Kidney (tissue), 14 donors: ENCODE results near the gene NEU1. TPM values are rescaled to one million over a fixed set of nuclear protein-coding genes. Genes with fewer than 3 reads are reported as not detected.

Source experiments
- DNase-seq, 5 donors: peaks; one replicate each; pipeline ENCODE4 v3.0.0-alpha.2; 2013 to 2020
- FAIRE-seq: peaks from 2 replicates; lab custom pipeline; 2012; peaks lifted over from hg19 to GRCh38; lab: Jason Lieb, UNC
- H3K27ac ChIP-seq, 2 donors: one replicate each; pipeline ENCODE4 v1.7.0; 2013; ENCODE audit warnings: low read depth in 2 of 2, low read length in 2 of 2, inconsistent platforms in 1 of 2
- H3K27me3 ChIP-seq: one replicate; pipeline ENCODE4 v1.7.1; 2013; ENCODE audit warnings: low read length, inconsistent platforms; ENCODE audit not compliant: control insufficient read depth, insufficient read depth
- H3K36me3 ChIP-seq, 3 donors: one replicate each; pipeline versions ENCODE4 v1.7.0 to v1.7.1; 2013; ENCODE audit warnings: low read length in 3 of 3, control low read depth in 1 of 3, inconsistent platforms in 1 of 3; ENCODE audit not compliant: insufficient read depth in 3 of 3, control insufficient read depth in 2 of 3
- H3K4me1 ChIP-seq, 3 donors: one replicate each; pipeline versions ENCODE4 v1.7.0 to v1.7.1; 2013; ENCODE audit warnings: low read length in 3 of 3, inconsistent platforms in 1 of 3, low read depth in 1 of 3; ENCODE audit not compliant: control insufficient read depth in 2 of 3, insufficient read depth in 2 of 3
- H3K4me3 ChIP-seq, 3 donors: one replicate each; pipeline versions ENCODE4 v1.7.0 to v1.8.1; 2013; ENCODE audit warnings: low read length in 3 of 3, control low read depth in 1 of 3, inconsistent platforms in 1 of 3
- H3K9ac ChIP-seq, 3 donors: one replicate each; pipeline versions ENCODE4 v1.7.0 to v1.7.1; 2013; ENCODE audit warnings: low read length in 3 of 3, control low read depth in 1 of 3, inconsistent platforms in 1 of 3
- H3K9me3 ChIP-seq, 3 donors: one replicate each; pipeline versions ENCODE4 v1.7.0 to v1.7.1; 2013; ENCODE audit warnings: low read length in 3 of 3, control low read depth in 1 of 3, inconsistent platforms in 1 of 3; ENCODE audit not compliant: control insufficient read depth in 2 of 3, insufficient read depth in 1 of 3
- CTCF ChIP-seq: IDR thresholded peaks from 3 replicates; pipeline ENCODE4 v1.5.1; 2012; ENCODE audit warnings: mild to moderate bottlenecking, moderate library complexity, borderline replicate concordance; ENCODE audit not compliant: insufficient read depth; ENCODE audit errors: extremely low read depth
- intact Hi-C: fragments of 100-400 bp; cut with DNase I; formaldehyde crosslinking; loops from one replicate; pipeline ENCODE4 v1.11.1; 2022
- polyA plus RNA-seq: library from polyadenylated mRNA; stranded (reverse); fragments of 350-450 nt; fragmentation: Illumina TruSeq; extraction: RNeasy Lipid Tissue Mini Kit (QIAGEN cat#74804); gene quantifications from one replicate; pipeline ENCODE4 v1.2.3, GENCODE V29; 2014; ENCODE audit warnings: low read depth, low replicate concordance; ENCODE audit not compliant: insufficient read depth
- total RNA-seq: library from RNA; stranded (reverse); fragmentation: NEBNext Ultra II Directional; extraction: Animal tissue kit (Norgen Biotek cat#: 25700); gene quantifications from one replicate; pipeline ENCODE4 v1.2.1, GENCODE V29; 2021
- donor health status: control.
- donor health status: control.
- donor health status: control.
- donor health status: control.
- donor health status: control.
- donor health status: DM: yes; HTN: yes; CAD: no.
- donor health status: Normal renal cell carcinoma (clear cell type).

Gene NEU1
- total and polyA plus RNA-seq, 2 donors from 2014 or later, result 66.9 to 131 TPM

- Histone ChIP-seq H3K9ac (no peak overlapping the region), H3K4me1 (peaks cover 0 to 8% (median 0%) of the 10 kb centered on the region in 3 donors), H3K4me3 (no peak overlapping the region), H3K9me3 (no peaks in the 10 kb centered on the region), H3K27ac (no peak overlapping the region), H3K27me3 (no peaks in the 10 kb centered on the region), H3K36me3 (peaks cover 2 to 37% (median 18%) of the 10 kb centered on the region in 3 donors)
- TF ChIP-seq CTCF, result no peak
- DNase-seq (no peak), FAIRE-seq (no peak)
- intact Hi-C loops, result no loop called here
Measured at GRCh38 chr6:31880616-31881015, 18.0 kb upstream of the NEU1 start.

- peaks cover 0 to 8% (median 0%) of the 10 kb centered on the region in 3 donors for H3K4me1 ChIP-seq
- H3K9me3 ChIP-seq, result no peaks in the 10 kb centered on the region
- no peak for FAIRE-seq
- no peak for TF ChIP-seq CTCF
- peak in 1 of 5 donors; percentile 66 for DNase-seq
- H3K27me3 ChIP-seq, result no peaks in the 10 kb centered on the region
- intact Hi-C loops, result no loop called here
- H3K36me3 ChIP-seq, result peaks cover 2 to 34% (median 20%) of the 10 kb centered on the region in 3 donors
- no peak overlapping the region for H3K4me3 ChIP-seq
- no peak overlapping the region for H3K9ac ChIP-seq
- no peak overlapping the region for H3K27ac ChIP-seq
Measured at GRCh38 chr6:31879901-31880300, 17.3 kb upstream of the NEU1 start.

- TF ChIP-seq CTCF, result no peak
- no peak overlapping the region for H3K9ac ChIP-seq
- H3K4me1 ChIP-seq, result peaks cover 0 to 8% (median 0%) of the 10 kb centered on the region in 3 donors
- H3K27me3 ChIP-seq, result no peaks in the 10 kb centered on the region
- FAIRE-seq (no peak), DNase-seq (no peak)
- H3K4me3 ChIP-seq, result peak overlapping the region in 1 of 3 donors; percentile 56
- H3K9me3 ChIP-seq, result no peaks in the 10 kb centered on the region
- peak overlapping the region in 1 of 2 donors; percentile 65 for H3K27ac ChIP-seq
- H3K36me3 ChIP-seq, result peaks cover 2 to 33% (median 18%) of the 10 kb centered on the region in 3 donors
- intact Hi-C loops, result no loop called here
Measured at GRCh38 chr6:31879143-31879542, 16.5 kb upstream of the NEU1 start.

GRCh38 chr6:31878726-31879125, 16.1 kb upstream of the NEU1 start, which contains the start of gene SLC44A4:
SLC44A4 (minus strand) TSS chr6:31878997; CDS start chr6:31878980, 17 bp downstream.
- Histone ChIP-seq H3K9ac (peak within 1 kb of the TSS in 2 of 3 donors; percentile 24 to 56), H3K36me3 (peaks cover 2 to 29% (median 17%) of the 10 kb centered on the region in 3 donors), H3K9me3 (no peaks in the 10 kb centered on the region), H3K27me3 (no peaks in the 10 kb centered on the region), H3K4me1 (peaks cover 0 to 8% (median 0%) of the 10 kb centered on the region in 3 donors), H3K4me3 (peak within 1 kb of the TSS in 2 of 3 donors; percentile 41 to 56), H3K27ac (peak within 1 kb of the TSS; percentile 75 to 87)
- intact Hi-C loops, result no loop called here
- DNase-seq (peak; percentile 40 to 79 (median 65)), FAIRE-seq (no peak)
- TF ChIP-seq CTCF, result no peak
